GM21515 (cell line): ENCODE data around the gene UFD1.

ENCODE experiments used
- ATAC-seq: cut with Tn5 transposase; IDR thresholded peaks from one replicate; pipeline ENCODE4 v1.9.1; 2021; ENCODE audit not compliant: unreplicated experiment

UFD1 gene

DNA sequence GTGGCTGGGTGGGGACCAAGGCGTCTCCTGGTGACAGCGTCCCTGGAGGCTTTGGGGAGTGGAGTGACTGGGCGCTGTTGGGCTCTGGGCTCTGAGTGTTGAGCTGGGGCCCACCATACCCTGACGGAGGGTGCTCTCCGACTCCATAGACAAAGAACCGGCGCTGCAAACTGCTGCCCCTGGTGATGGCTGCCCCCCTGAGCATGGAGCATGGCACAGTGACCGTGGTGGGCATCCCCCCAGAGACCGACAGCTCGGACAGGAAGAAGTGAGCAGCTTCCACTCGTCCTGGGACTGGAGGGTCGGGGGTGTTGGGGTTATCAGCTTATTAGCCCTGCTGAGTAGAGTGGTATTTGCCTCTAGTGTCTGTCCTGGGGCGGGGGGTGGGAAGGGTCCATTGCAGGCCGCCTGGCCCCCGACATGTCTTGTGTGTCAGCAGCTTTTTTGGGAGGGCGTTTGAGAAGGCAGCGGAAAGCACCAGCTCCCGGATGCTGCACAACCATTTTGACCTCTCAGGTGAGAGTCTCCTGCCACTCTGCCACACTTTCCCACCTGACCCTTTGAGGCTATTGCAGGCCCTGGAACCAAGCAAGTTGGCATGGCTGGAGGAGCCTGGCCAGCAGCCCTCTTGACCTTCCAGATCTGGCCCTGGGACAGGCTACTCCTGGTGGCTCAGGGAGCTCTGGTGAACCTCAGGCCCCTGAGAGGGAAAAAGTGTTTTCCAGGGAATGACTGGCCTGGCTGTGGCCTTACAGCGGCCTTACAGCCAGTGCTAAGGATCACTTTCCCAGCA, 37.6 kb upstream of the UFD1 start:
- no peak for ATAC-seq

- ATAC-seq: no peak
These were observed 36.8 kb upstream of the UFD1 start for GRCh38 chr22:19515654-19516377.

GRCh38 chr22:19514831-19515565, 36.0 kb upstream of the UFD1 start:
- ATAC-seq: no peak

DNA sequence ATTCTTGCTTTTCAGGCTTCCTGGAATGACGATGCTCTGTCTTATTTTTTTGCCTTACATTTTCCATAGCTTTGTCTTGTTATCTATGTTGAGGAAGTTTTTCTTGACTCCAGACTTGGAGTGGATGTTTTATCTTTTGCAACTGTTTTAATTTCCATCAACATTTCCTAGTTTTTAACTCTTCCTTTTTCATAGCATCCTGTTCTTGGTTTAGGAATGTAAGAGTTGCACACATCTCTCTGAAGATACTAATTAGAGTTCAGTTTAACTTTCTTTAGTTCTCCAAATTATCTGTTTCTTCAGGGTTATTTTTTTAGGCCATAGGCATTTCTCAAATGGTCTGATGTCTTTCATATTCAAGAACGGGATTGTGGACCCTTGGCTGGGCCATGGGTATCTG, 34.8 kb upstream of the UFD1 start:
- ATAC-seq: no peak

DNA sequence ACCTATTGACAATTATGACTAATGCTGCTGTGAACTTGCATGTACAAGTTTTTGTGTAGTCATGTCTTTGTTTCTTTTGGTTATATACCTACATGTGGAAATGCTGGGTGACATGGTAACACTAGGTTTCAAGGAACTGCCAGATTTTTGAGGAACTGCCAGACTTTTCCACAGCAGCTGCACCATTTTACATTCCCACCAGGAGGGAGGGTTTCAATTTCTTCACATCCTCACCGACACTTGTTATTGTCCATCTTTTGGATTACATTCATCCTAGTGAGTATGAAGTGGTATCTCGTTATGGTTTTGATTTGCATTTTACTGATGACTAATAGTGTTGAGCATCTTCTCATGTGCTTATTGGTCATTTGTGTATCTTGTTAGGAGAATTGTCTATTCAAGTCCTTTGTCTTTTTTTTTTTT, 31.9 kb upstream of the UFD1 start:
- ATAC-seq: no peak

GRCh38 chr22:19509923-19510322, 30.9 kb upstream of the UFD1 start:
- ATAC-seq: no peak

GRCh38 chr22:19509191-19509590, 30.2 kb upstream of the UFD1 start:
- no peak for ATAC-seq

- no peak for ATAC-seq
These were observed 29.2 kb upstream of the UFD1 start for GRCh38 chr22:19508024-19508776.

GRCh38 chr22:19507534-19507861, 28.5 kb upstream of the UFD1 start:
- no peak for ATAC-seq

- ATAC-seq: no peak
These were observed 27.2 kb upstream of the UFD1 start for GRCh38 chr22:19506212-19506611.

DNA sequence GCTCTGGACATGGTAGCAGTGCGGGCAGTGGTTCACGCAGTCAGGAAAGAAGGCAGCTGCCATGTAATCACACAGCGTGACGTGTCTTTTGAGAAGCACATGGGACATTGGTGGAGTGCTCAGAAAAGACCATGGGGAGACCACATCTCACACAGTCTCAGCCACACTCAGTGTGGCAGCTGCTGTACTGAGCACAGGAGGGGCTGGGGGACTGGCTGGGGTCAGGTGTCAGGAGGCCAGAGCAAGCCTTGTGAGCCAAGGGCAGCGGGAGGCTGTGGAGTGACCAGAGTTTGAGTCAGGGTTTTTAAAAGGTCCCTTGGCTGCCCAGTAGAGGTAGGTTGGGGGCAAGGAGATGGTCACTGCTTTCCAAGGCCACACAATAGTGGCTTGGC, 26.7 kb upstream of the UFD1 start:
- ATAC-seq: no peak

DNA sequence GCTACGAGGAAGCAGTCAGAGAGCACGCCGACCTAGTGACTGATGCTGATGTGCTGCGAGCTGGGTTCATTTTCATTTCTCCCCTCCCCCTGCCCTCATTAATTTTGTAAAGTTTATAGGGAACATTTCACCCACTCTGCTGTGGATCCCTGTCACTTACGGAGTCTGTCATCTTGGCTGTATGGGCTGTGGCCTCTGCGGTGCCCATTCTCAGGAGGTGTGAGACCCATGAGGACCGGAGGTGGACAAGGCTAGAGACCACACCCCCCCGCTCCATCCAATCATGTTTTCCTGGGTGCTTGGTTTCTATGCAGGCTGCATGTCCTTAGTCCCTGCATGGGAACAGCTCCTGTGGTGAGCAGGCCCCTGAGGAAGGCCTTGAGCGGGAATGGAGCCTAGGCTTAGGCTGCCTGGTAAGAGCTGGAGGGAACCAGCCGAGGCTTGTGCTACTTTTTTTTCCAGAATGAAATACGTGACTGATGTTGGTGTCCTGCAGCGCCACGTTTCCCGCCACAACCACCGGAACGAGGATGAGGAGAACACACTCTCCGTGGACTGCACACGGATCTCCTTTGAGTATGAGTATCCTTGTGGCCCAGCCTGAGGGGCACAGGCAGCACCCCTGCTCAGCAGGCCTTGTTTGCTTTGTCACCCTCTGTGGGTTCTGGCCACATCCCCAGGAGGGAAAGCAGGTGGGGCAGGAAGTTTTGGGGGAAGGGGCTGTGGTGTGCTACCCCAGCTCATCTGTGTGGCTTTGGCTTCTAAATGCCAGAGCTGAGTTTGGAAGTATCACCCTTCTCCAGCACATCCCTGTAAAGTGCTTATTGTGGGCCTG, 26.1 kb upstream of the UFD1 start:
- ATAC-seq: no peak

DNA sequence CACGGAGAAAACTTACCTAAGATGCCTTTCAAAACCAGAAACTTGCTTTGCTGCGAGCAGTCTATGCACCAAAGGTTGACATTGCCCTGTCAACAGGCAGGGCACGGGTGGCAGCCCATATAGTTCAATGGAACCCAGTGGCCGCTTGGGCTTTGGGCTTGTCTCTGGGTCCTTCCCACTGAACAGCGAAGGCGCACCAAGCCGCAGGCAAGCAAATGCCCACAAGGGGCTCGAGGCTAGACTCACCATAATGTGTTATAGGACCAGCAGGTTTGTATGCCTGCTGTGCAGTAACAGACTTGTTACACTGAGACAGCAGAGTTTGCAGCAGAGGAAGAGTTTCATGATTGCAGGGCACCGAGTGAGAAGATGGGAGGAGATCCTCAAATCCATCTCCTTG, 24.9 kb upstream of the UFD1 start:
- ATAC-seq: no peak

DNA sequence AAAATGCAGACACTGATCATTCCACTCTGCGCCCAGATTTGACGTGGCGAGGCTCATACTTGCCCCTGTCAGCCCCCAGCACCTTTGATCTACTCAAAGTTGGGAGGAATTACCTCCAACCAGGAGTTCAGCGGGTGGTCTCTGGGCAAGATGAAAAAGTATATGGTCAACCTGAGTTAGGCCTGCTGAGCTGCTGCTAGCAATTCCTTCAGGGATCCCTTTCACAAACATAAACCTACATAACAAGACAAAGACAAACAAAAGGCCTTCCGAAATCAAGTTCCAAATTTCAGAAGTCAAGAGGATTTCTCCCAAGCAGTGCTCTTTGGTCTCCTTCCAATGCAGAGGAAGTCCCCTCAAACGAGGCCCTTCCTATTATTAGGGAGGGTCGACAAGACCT, 24.4 kb upstream of the UFD1 start:
- no peak for ATAC-seq

DNA sequence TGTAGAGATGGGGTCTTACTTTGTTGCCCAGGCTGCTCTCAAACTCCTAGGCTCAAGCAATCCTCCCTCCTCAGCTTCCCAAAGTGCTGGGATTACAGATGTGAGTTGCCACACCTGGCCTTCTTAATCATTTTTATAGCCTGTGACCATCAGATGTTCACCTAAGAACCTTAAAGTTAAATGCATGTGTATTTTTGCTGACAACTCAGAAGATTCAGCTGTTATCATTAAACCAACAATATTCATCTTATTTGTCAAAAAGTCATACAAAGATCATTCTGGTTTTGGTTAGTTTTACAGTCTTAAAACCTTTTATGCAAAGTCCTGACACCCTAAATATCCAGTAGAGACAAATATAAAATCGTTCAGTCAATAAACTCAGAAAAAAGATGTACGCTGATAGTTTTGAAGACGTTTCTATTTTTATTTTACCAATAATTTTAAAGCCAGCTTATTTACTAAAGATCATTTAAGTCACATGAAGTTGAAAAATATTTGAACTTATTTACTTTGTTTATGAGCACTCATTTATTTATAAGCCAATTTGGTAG, 23.0 kb upstream of the UFD1 start:
- no peak for ATAC-seq

- ATAC-seq: no peak
These were observed 20.9 kb upstream of the UFD1 start for GRCh38 chr22:19499880-19500242.

DNA sequence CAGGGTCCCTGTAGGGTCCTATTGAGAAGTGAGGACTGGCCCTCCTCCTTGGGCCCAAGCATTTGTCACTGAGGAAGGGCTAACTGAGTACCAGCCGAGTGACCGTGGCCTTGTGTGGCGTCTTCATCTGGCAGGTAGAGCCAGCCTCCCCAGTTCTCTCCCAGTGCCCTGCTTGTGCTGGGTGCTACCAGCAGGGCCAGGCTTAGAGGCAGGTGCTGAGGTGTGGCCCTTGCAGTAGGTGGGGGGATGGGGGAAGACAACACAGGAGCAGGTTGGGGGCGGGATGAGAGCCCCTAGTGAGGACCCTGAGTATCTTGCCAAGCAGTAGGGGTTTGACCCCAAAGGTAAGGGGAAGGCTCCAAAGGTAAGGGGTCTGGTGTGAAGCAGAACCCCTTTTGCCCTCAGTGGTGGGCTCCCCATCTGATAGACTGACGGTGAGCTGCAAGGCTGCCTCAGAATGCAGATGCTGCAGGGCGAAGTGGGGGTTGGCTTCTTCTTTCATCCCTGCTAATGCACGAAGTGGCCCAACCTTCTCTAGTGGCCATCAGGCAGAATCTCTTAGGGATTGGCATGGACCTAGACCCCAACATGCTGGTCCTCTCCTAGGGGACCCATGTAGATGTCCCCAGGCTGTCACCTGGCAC, 20.4 kb upstream of the UFD1 start:
- no peak for ATAC-seq

- no peak for ATAC-seq
These were observed 19.8 kb upstream of the UFD1 start for GRCh38 chr22:19498866-19499190.

- ATAC-seq: no peak
These were observed 19.3 kb upstream of the UFD1 start for GRCh38 chr22:19498154-19498865.
